ENCODE results near the gene TRAPPC12. TPM values are rescaled to one million over a fixed set of nuclear protein-coding genes. Genes with fewer than 3 reads are reported as not detected.

The TRAPPC12 gene
- polyA plus RNA-seq, 1 donor (not counting 4 experiments of a cell fraction or from before 2014, with no cell fraction given) = 44.2 TPM

- H3K9ac ChIP-seq (ENCODE audit: control insufficient read depth, extremely low read depth, insufficient read depth, low read length) = no peak overlapping the region
- no peak for TF ChIP-seq EZH2 (IDR thresholded peaks at IDR 0.05; ENCODE audit: low read length)
- TF ChIP-seq, protein P1, sequence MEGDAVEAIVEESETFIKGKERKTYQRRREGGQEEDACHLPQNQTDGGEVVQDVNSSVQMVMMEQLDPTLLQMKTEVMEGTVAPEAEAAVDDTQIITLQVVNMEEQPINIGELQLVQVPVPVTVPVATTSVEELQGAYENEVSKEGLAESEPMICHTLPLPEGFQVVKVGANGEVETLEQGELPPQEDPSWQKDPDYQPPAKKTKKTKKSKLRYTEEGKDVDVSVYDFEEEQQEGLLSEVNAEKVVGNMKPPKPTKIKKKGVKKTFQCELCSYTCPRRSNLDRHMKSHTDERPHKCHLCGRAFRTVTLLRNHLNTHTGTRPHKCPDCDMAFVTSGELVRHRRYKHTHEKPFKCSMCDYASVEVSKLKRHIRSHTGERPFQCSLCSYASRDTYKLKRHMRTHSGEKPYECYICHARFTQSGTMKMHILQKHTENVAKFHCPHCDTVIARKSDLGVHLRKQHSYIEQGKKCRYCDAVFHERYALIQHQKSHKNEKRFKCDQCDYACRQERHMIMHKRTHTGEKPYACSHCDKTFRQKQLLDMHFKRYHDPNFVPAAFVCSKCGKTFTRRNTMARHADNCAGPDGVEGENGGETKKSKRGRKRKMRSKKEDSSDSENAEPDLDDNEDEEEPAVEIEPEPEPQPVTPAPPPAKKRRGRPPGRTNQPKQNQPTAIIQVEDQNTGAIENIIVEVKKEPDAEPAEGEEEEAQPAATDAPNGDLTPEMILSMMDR (optimal IDR thresholded peaks at IDR 0.05 in 1 of 3, IDR thresholded peaks at IDR 0.05 in 1 of 3, conservative IDR thresholded peaks at IDR 0.05 in 1 of 3; ENCODE audit: extremely low read depth in 1 of 3, insufficient read depth in 2 of 3, low read length in 3 of 3) = no peak
- no peaks in the 10 kb centered on the region for H3K79me2 ChIP-seq (ENCODE audit: control insufficient read depth, insufficient read depth, low read length)
- no peaks in the 10 kb centered on the region for H3K9me1 ChIP-seq (ENCODE audit: control insufficient read depth, extremely low read depth, insufficient read depth, low read length)
- H4K20me1 ChIP-seq (ENCODE audit: control insufficient read depth, extremely low read depth, insufficient read depth, low read length) = peaks cover 4% of the 10 kb centered on the region
- H3K4me1 ChIP-seq (ENCODE audit: control insufficient read depth, extremely low read depth, insufficient read depth, low read length) = no peaks in the 10 kb centered on the region
- DNase-seq (ENCODE audit: low read depth, low spot score) = no peak
- H3K9me3 ChIP-seq (ENCODE audit: control insufficient read depth, low read depth, low read length) = no peaks in the 10 kb centered on the region
- no peak overlapping the region for H2AFZ ChIP-seq (ENCODE audit: control insufficient read depth, low read length)
- H3K4me2 ChIP-seq (ENCODE audit: control insufficient read depth, extremely low read depth, insufficient read depth, low read depth, low read length) = no peak overlapping the region
- dilution Hi-C loops (cut with MboI; ENCODE audit: extremely low pct_ligation_motif_present, low sequenced_read_pairs) = no loop called here
- H3K36me3 ChIP-seq (ENCODE audit: control insufficient read depth in 2 of 2, extremely low read depth in 1 of 2, insufficient read depth in 2 of 2, low read length in 2 of 2) = peaks cover 9 to 12% of the 10 kb centered on the region in 2 experiments
- no peak for FAIRE-seq
- H3K4me3 ChIP-seq (ENCODE audit: control insufficient read depth in 2 of 3, extremely low read depth in 1 of 3, insufficient read depth in 2 of 3, low read depth in 1 of 3, low read length in 3 of 3) = no peak overlapping the region
- H3K27ac ChIP-seq (ENCODE audit: control insufficient read depth, insufficient read depth, low read length) = no peak overlapping the region
- no peaks in the 10 kb centered on the region for H3K27me3 ChIP-seq (ENCODE audit: control insufficient read depth, extremely low read depth, insufficient read depth, low read length)
Observed at GRCh38 chr2:3435445-3435844, 56.0 kb downstream of the TRAPPC12 start.

GRCh38 chr2:3440477-3440876 lies 61.0 kb downstream of the TRAPPC12 start:
- Histone ChIP-seq H3K79me2 (ENCODE audit: control insufficient read depth, insufficient read depth, low read length) (no peaks in the 10 kb centered on the region), H3K4me3 (ENCODE audit: control insufficient read depth in 2 of 3, extremely low read depth in 1 of 3, insufficient read depth in 2 of 3, low read depth in 1 of 3, low read length in 3 of 3) (no peak overlapping the region), H3K9ac (ENCODE audit: control insufficient read depth, extremely low read depth, insufficient read depth, low read length) (no peak overlapping the region), H3K4me2 (ENCODE audit: control insufficient read depth, extremely low read depth, insufficient read depth, low read depth, low read length) (no peak overlapping the region), H3K27me3 (ENCODE audit: control insufficient read depth, extremely low read depth, insufficient read depth, low read length) (no peaks in the 10 kb centered on the region), H4K20me1 (ENCODE audit: control insufficient read depth, extremely low read depth, insufficient read depth, low read length) (no peaks in the 10 kb centered on the region), H3K4me1 (ENCODE audit: control insufficient read depth, extremely low read depth, insufficient read depth, low read length) (no peaks in the 10 kb centered on the region), H3K27ac (ENCODE audit: control insufficient read depth, insufficient read depth, low read length) (no peak overlapping the region), H2AFZ (ENCODE audit: control insufficient read depth, low read length) (no peak overlapping the region), H3K9me1 (ENCODE audit: control insufficient read depth, extremely low read depth, insufficient read depth, low read length) (no peaks in the 10 kb centered on the region), H3K9me3 (ENCODE audit: control insufficient read depth, low read depth, low read length) (no peaks in the 10 kb centered on the region), H3K36me3 (ENCODE audit: control insufficient read depth in 2 of 2, extremely low read depth in 1 of 2, insufficient read depth in 2 of 2, low read length in 2 of 2) (peaks cover 7 to 13% of the 10 kb centered on the region in 2 experiments)
- TF ChIP-seq EZH2 (IDR thresholded peaks at IDR 0.05; ENCODE audit: low read length) = no peak
- TF ChIP-seq, protein P1 (optimal IDR thresholded peaks at IDR 0.05 in 1 of 3, IDR thresholded peaks at IDR 0.05 in 1 of 3, conservative IDR thresholded peaks at IDR 0.05 in 1 of 3; ENCODE audit: extremely low read depth in 1 of 3, insufficient read depth in 2 of 3, low read length in 3 of 3) = no peak
- DNase-seq (ENCODE audit: low read depth, low spot score) = no peak
- dilution Hi-C loops (cut with MboI; ENCODE audit: extremely low pct_ligation_motif_present, low sequenced_read_pairs) = no loop called here
- FAIRE-seq = no peak
